Neural cell (in vitro differentiated cells): Measurements from ENCODE around the gene TSPAN16.

Experiments
- CTCF ChIP-seq: fragments of 450-650 bp; IDR thresholded peaks from 2 replicates; pipeline ENCODE4 v1.5.1; 2014; ENCODE audit warnings: antibody characterized with exemption, mild to moderate bottlenecking, moderate library complexity; ENCODE audit not compliant: poor library complexity, severe bottlenecking
- POLR2AphosphoS5 ChIP-seq: IDR thresholded peaks from 2 replicates; pipeline ENCODE4 v1.6.1; 2012
- REST ChIP-seq: IDR thresholded peaks from 2 replicates; pipeline ENCODE4 v1.6.1; 2012; ENCODE audit warnings: borderline replicate concordance

- TF ChIP-seq CTCF = no peak
- no peak for TF ChIP-seq POLR2AphosphoS5
- no peak for TF ChIP-seq REST
These were observed 304 bp downstream of the TSPAN16 start for GRCh38 chr19:11296264-11296663.
